ACC112 (cell line): ENCODE measurements around the gene DMRT2.

Source experiments
- H2AFZ ChIP-seq: fragments of 200-600 bp; sonication (generic); one replicate; pipeline ENCODE4 v1.6.0; 2017; ENCODE audit warnings: antibody characterized with exemption, low read length; ENCODE audit not compliant: unreplicated experiment
- H3K27ac ChIP-seq: fragments of 200-600 bp; sonication (generic); 2 replicates; pipeline ENCODE4 v1.5.1; 2014; ENCODE audit warnings: low read depth, mild to moderate bottlenecking, antibody characterized with exemption, low read length, moderate library complexity
- H3K27me3 ChIP-seq: fragments of 200-600 bp; sonication (generic); 2 replicates; pipeline ENCODE4 v1.6.1; 2014; ENCODE audit warnings: mild to moderate bottlenecking, antibody characterized with exemption, low read length, moderate library complexity, mixed read lengths; ENCODE audit not compliant: insufficient read depth
- H3K36me3 ChIP-seq: fragments of 200-600 bp; sonication (generic); 2 replicates; pipeline ENCODE4 v1.6.1; 2016; ENCODE audit warnings: mild to moderate bottlenecking, antibody characterized with exemption, low read length, moderate library complexity, mixed read lengths; ENCODE audit not compliant: insufficient read depth
- H3K4me1 ChIP-seq: fragments of 200-600 bp; sonication (generic); one replicate; pipeline ENCODE4 v1.6.1; 2016; ENCODE audit warnings: low read length, mixed read lengths; ENCODE audit not compliant: insufficient read depth, unreplicated experiment, control insufficient read depth
- H3K4me3 ChIP-seq: fragments of 200-600 bp; sonication (generic); 2 replicates; pipeline ENCODE4 v1.5.1; 2014; ENCODE audit warnings: mild to moderate bottlenecking, low read depth, low read length
- H3K79me2 ChIP-seq: fragments of 200-600 bp; sonication (generic); one replicate; pipeline ENCODE4 v1.6.0; 2016; ENCODE audit warnings: low read length; ENCODE audit not compliant: control insufficient read depth, unreplicated experiment, insufficient read depth

The DMRT2 gene

GRCh38 chr9:1055166-1055565 lies 5.0 kb downstream of the DMRT2 start:
- no peaks in the 10 kb centered on the region for H3K79me2 ChIP-seq
- no peak overlapping the region for H3K4me3 ChIP-seq
- H3K36me3 ChIP-seq, result no peaks in the 10 kb centered on the region
- no peak overlapping the region for H3K27ac ChIP-seq
- no peaks in the 10 kb centered on the region for H3K4me1 ChIP-seq
- H3K27me3 ChIP-seq, result peaks cover 42% of the 10 kb centered on the region
- H2AFZ ChIP-seq, result no peak overlapping the region

- H2AFZ ChIP-seq, result no peak overlapping the region
- H3K27me3 ChIP-seq, result peaks cover 15% of the 10 kb centered on the region
- H3K27ac ChIP-seq, result no peak overlapping the region
- H3K4me1 ChIP-seq, result no peaks in the 10 kb centered on the region
- H3K4me3 ChIP-seq, result no peak overlapping the region
- no peaks in the 10 kb centered on the region for H3K36me3 ChIP-seq
- no peaks in the 10 kb centered on the region for H3K79me2 ChIP-seq
Observed at GRCh38 chr9:1057910-1058309, 7.8 kb downstream of the DMRT2 start.

- no peaks in the 10 kb centered on the region for H3K4me1 ChIP-seq
- H3K36me3 ChIP-seq, result no peaks in the 10 kb centered on the region
- no peak overlapping the region for H2AFZ ChIP-seq
- no peak overlapping the region for H3K27ac ChIP-seq
- peaks cover 4% of the 10 kb centered on the region for H3K27me3 ChIP-seq
- no peak overlapping the region for H3K4me3 ChIP-seq
- H3K79me2 ChIP-seq, result no peaks in the 10 kb centered on the region
Observed at GRCh38 chr9:1058826-1059487, 8.8 kb downstream of the DMRT2 start.

- Histone ChIP-seq H3K4me3 (no peak overlapping the region), H3K27ac (no peak overlapping the region), H3K79me2 (no peaks in the 10 kb centered on the region), H2AFZ (no peak overlapping the region), H3K4me1 (no peaks in the 10 kb centered on the region), H3K36me3 (no peaks in the 10 kb centered on the region), H3K27me3 (no peaks in the 10 kb centered on the region)
Observed at GRCh38 chr9:1065130-1065529, 15.0 kb downstream of the DMRT2 start.

- Histone ChIP-seq H3K36me3 (no peaks in the 10 kb centered on the region), H3K4me3 (no peak overlapping the region), H3K27me3 (no peaks in the 10 kb centered on the region), H3K79me2 (no peaks in the 10 kb centered on the region), H3K4me1 (no peaks in the 10 kb centered on the region), H2AFZ (no peak overlapping the region), H3K27ac (no peak overlapping the region)
Observed at GRCh38 chr9:1070692-1071091, 20.5 kb downstream of the DMRT2 start.

GRCh38 chr9:1071730-1072129 lies 21.6 kb downstream of the DMRT2 start:
- no peaks in the 10 kb centered on the region for H3K4me1 ChIP-seq
- no peak overlapping the region for H3K4me3 ChIP-seq
- no peaks in the 10 kb centered on the region for H3K36me3 ChIP-seq
- H3K27me3 ChIP-seq, result no peaks in the 10 kb centered on the region
- no peaks in the 10 kb centered on the region for H3K79me2 ChIP-seq
- H2AFZ ChIP-seq, result no peak overlapping the region
- no peak overlapping the region for H3K27ac ChIP-seq

GRCh38 chr9:1073497-1073896 lies 23.3 kb downstream of the DMRT2 start:
- Histone ChIP-seq H3K36me3 (no peaks in the 10 kb centered on the region), H2AFZ (no peak overlapping the region), H3K27me3 (no peaks in the 10 kb centered on the region), H3K27ac (no peak overlapping the region), H3K4me3 (no peak overlapping the region), H3K79me2 (no peaks in the 10 kb centered on the region), H3K4me1 (no peaks in the 10 kb centered on the region)

- Histone ChIP-seq H3K4me3 (no peak overlapping the region), H3K4me1 (no peaks in the 10 kb centered on the region), H3K36me3 (no peaks in the 10 kb centered on the region), H2AFZ (no peak overlapping the region), H3K27me3 (no peaks in the 10 kb centered on the region), H3K27ac (no peak overlapping the region), H3K79me2 (no peaks in the 10 kb centered on the region)
Observed at GRCh38 chr9:1077616-1078015, 27.5 kb downstream of the DMRT2 start.

- Histone ChIP-seq H3K27ac (no peak overlapping the region), H3K4me1 (no peaks in the 10 kb centered on the region), H3K27me3 (no peaks in the 10 kb centered on the region), H2AFZ (no peak overlapping the region), H3K79me2 (no peaks in the 10 kb centered on the region), H3K4me3 (no peak overlapping the region), H3K36me3 (no peaks in the 10 kb centered on the region)
Observed at GRCh38 chr9:1083325-1083913, 33.3 kb downstream of the DMRT2 start.

GRCh38 chr9:1085086-1085485 lies 34.9 kb downstream of the DMRT2 start:
- Histone ChIP-seq H3K27me3 (no peaks in the 10 kb centered on the region), H3K4me3 (no peak overlapping the region), H3K36me3 (no peaks in the 10 kb centered on the region), H3K27ac (no peak overlapping the region), H3K4me1 (no peaks in the 10 kb centered on the region), H3K79me2 (no peaks in the 10 kb centered on the region), H2AFZ (no peak overlapping the region)

- Histone ChIP-seq H2AFZ (no peak overlapping the region), H3K79me2 (no peaks in the 10 kb centered on the region), H3K4me3 (no peak overlapping the region), H3K27me3 (no peaks in the 10 kb centered on the region), H3K36me3 (no peaks in the 10 kb centered on the region), H3K4me1 (no peaks in the 10 kb centered on the region), H3K27ac (no peak overlapping the region)
Observed at GRCh38 chr9:1086517-1086916, 36.4 kb downstream of the DMRT2 start.
